Spleen (tissue), 11 donors: Measurements from ENCODE around the gene AP1G2. TPM values are rescaled to one million over a fixed set of nuclear protein-coding genes. Genes with fewer than 3 reads are reported as not detected.

Source experiments
- DNase-seq: peaks from one replicate; pipeline ENCODE4 v3.0.0-alpha.2; 2020
- H3K27ac ChIP-seq, 8 donors: fragments of 200-600 bp; sonication (generic) in 7 of 8; 1 replicate in 4 of 8; 2 replicates in 4 of 8; pipeline versions ENCODE4 v1.5.0 to v1.8.0; 2016 to 2021; ENCODE audit warnings: inconsistent platforms in 4 of 8, mild to moderate bottlenecking in 4 of 8, moderate library complexity in 1 of 8
- H3K27me3 ChIP-seq, 7 donors: fragments of 200-600 bp; sonication (generic) in 6 of 7; replicated peaks in 1 of 7; 1 replicate in 4 of 7; 2 replicates in 3 of 7; pipeline versions ENCODE4 v1.5.0 to v1.8.0; 2016 to 2021; ENCODE audit warnings: inconsistent platforms in 3 of 7, mild to moderate bottlenecking in 1 of 7
- H3K36me3 ChIP-seq, 6 donors: fragments of 200-600 bp; sonication (generic) in 5 of 6; 1 replicate in 4 of 6; 2 replicates in 2 of 6; pipeline versions ENCODE4 v1.5.0 to v1.8.0; 2016 to 2021; ENCODE audit warnings: inconsistent platforms in 2 of 6
- H3K4me1 ChIP-seq, 6 donors: fragments of 200-600 bp; sonication (generic) in 5 of 6; 1 replicate in 3 of 6; 2 replicates in 3 of 6; pipeline versions ENCODE4 v1.5.0 to v1.8.0; 2016 to 2021; ENCODE audit warnings: inconsistent platforms in 3 of 6
- H3K4me3 ChIP-seq, 8 donors: fragments of 200-600 bp; sonication (generic) in 7 of 8; 1 replicate in 4 of 8; 2 replicates in 4 of 8; pipeline versions ENCODE4 v1.5.0 to v1.8.0; 2016 to 2021; ENCODE audit warnings: inconsistent platforms in 4 of 8, mild to moderate bottlenecking in 4 of 8, moderate library complexity in 2 of 8
- H3K9me3 ChIP-seq, 8 donors: fragments of 200-600 bp; sonication (generic) in 7 of 8; 1 replicate in 4 of 8; 2 replicates in 4 of 8; pipeline versions ENCODE4 v1.5.0 to v1.8.0; 2016 to 2021; ENCODE audit warnings: inconsistent platforms in 4 of 8
- POLR2A ChIP-seq, 3 donors: fragments of 450-650 bp; IDR thresholded peaks; one replicate each; pipeline ENCODE4 v1.5.1; 2017; ENCODE audit warnings: antibody characterized with exemption in 3 of 3, mild to moderate bottlenecking in 1 of 3
- POLR2AphosphoS5 ChIP-seq, 3 donors: sonication (generic); formaldehyde crosslinking; IDR thresholded peaks; one replicate each; pipeline ENCODE4 v1.5.1; 2017; ENCODE audit warnings: antibody characterized with exemption in 3 of 3
- WGBS, 5 donors: extraction: QIAGEN DNeasy Blood & Tissue Kit in 3 of 5; methylation state at CpG; one replicate each; pipeline versions ENCODE4 v1.1.5 to v1.1.7; 2013 to 2018; 5-methylcytosine and 5-hydroxymethylcytosine counted together
- intact Hi-C: fragments of 100-400 bp; cut with DNase I; formaldehyde crosslinking; loops from one replicate; pipeline ENCODE4 v1.15.0; 2023; ENCODE audit warnings: low total_unique reads
- polyA plus RNA-seq, 3 donors: library from polyadenylated mRNA; stranded (reverse); fragments of 200-250 nt; gene quantifications; one replicate each; pipeline ENCODE4 v1.2.1, GENCODE V29; 2013
- total RNA-seq, 7 donors: library from RNA; depleted of rRNA in 3 of 7; stranded (reverse); fragments of >200 nt in 3 of 7; fragmentation: NEBNext Ultra II Directional in 4 of 7; extraction: Animal tissue kit (Norgen Biotek cat#: 25700) in 4 of 7; gene quantifications; one replicate each; pipeline versions ENCODE4 v1.1.0 to v1.2.1, GENCODE V29; 2016 to 2021
- TF ChIP-seq, protein P1 (sequence below), 11 experiments: fragments of 200-600 bp in 7 of 11; fragments of 450-650 bp in 4 of 11; sonication (generic) in 4 of 11; IDR thresholded peaks in 8 of 11; conservative IDR thresholded peaks in 3 of 11; 1 replicate in 7 of 11; 2 replicates in 4 of 11; pipeline versions ENCODE4 v1.4.0 to v1.8.0; 2016 to 2021; ENCODE audit warnings: antibody characterized with exemption in 11 of 11, inconsistent platforms in 4 of 11, mild to moderate bottlenecking in 1 of 11
- donor health status: healthy with polysubstance abuse.
- donor health status: DM: no; HTN: no; CAD: no; lungs with moderate emphysema.
- donor health status: DM: no; HTN: no; CAD: no.
- donor health status: Bipolar disorder and iron deficiency.
- donor health status: healthy.
- donor health status: DM: no; HTN: no; CAD: no.
- donor health status: DM: yes; HTN: yes; CAD: no.

The AP1G2 gene
- total and polyA plus RNA-seq, 10 donors: 126 to 267 (median 187) TPM

DNA sequence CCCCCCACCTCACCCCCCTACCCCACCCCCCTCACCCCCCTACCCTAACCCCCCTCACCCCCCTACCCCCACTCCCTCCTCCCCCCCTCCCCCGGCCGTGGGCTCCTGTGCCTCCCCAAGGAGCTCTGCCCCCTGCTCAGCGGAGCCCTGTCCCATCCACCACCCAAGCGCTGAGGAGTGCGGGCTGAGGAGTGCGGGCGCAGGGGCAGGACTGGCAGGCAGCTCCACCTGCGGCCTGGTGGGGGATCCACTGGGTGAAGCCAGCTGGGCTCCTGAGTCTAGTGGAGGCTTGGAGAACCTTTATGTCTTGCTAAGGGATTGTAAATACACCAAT is 13.3 kb upstream of the AP1G2 start:
- no peak overlapping the region for H3K27ac ChIP-seq
- WGBS, 5 donors: 73 to 95% (median 90%) methylated on average over 2 to 7 of the region's 8 CpGs
- no peak overlapping the region for H3K4me3 ChIP-seq
- H3K36me3 ChIP-seq: no peaks in the 10 kb centered on the region
- H3K27me3 ChIP-seq: peaks cover 0 to 70% (median 34%) of the 10 kb centered on the region in 7 donors
- TF ChIP-seq POLR2AphosphoS5 (IDR thresholded peaks at IDR 0.05): no peak
- TF ChIP-seq, protein P1, sequence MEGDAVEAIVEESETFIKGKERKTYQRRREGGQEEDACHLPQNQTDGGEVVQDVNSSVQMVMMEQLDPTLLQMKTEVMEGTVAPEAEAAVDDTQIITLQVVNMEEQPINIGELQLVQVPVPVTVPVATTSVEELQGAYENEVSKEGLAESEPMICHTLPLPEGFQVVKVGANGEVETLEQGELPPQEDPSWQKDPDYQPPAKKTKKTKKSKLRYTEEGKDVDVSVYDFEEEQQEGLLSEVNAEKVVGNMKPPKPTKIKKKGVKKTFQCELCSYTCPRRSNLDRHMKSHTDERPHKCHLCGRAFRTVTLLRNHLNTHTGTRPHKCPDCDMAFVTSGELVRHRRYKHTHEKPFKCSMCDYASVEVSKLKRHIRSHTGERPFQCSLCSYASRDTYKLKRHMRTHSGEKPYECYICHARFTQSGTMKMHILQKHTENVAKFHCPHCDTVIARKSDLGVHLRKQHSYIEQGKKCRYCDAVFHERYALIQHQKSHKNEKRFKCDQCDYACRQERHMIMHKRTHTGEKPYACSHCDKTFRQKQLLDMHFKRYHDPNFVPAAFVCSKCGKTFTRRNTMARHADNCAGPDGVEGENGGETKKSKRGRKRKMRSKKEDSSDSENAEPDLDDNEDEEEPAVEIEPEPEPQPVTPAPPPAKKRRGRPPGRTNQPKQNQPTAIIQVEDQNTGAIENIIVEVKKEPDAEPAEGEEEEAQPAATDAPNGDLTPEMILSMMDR (IDR thresholded peaks at IDR 0.05 in 8 of 11, conservative IDR thresholded peaks at IDR 0.05 in 3 of 11): no peak
- TF ChIP-seq POLR2A (IDR thresholded peaks at IDR 0.05): no peak
- intact Hi-C loops: no loop called here
- peaks cover 7 to 33% (median 18%) of the 10 kb centered on the region in 6 donors for H3K4me1 ChIP-seq
- no peaks in the 10 kb centered on the region for H3K9me3 ChIP-seq
- no peak for DNase-seq

- Histone ChIP-seq H3K27ac (no peak overlapping the region), H3K9me3 (no peaks in the 10 kb centered on the region), H3K36me3 (no peaks in the 10 kb centered on the region), H3K27me3 (peaks cover 0 to 76% (median 40%) of the 10 kb centered on the region in 7 donors), H3K4me1 (peaks cover 7 to 37% (median 18%) of the 10 kb centered on the region in 6 donors), H3K4me3 (no peak overlapping the region)
- DNase-seq: no peak
- 90 to 98% (median 93%) methylated on average over 21 to 24 of the region's 24 CpGs for WGBS, 5 donors
- intact Hi-C loops: no loop called here
- TF ChIP-seq POLR2AphosphoS5 (IDR thresholded peaks at IDR 0.05) (no peak), POLR2A (IDR thresholded peaks at IDR 0.05) (no peak)
- TF ChIP-seq, protein P1 (IDR thresholded peaks at IDR 0.05 in 8 of 11, conservative IDR thresholded peaks at IDR 0.05 in 3 of 11): no peak
These were observed 12.7 kb upstream of the AP1G2 start for GRCh38 chr14:23580152-23580926.

GRCh38 chr14:23579739-23580138 is 12.1 kb upstream of the AP1G2 start:
- Histone ChIP-seq H3K4me1 (peaks cover 7 to 37% (median 18%) of the 10 kb centered on the region in 6 donors), H3K4me3 (no peak overlapping the region), H3K27ac (no peak overlapping the region), H3K27me3 (peaks cover 0 to 79% (median 45%) of the 10 kb centered on the region in 7 donors), H3K36me3 (no peaks in the 10 kb centered on the region), H3K9me3 (no peaks in the 10 kb centered on the region)
- intact Hi-C loops: no loop called here
- no peak for DNase-seq
- TF ChIP-seq, protein P1 (IDR thresholded peaks at IDR 0.05 in 8 of 11, conservative IDR thresholded peaks at IDR 0.05 in 3 of 11): no peak
- TF ChIP-seq POLR2AphosphoS5 (IDR thresholded peaks at IDR 0.05) (no peak), POLR2A (IDR thresholded peaks at IDR 0.05) (no peak)

DNA sequence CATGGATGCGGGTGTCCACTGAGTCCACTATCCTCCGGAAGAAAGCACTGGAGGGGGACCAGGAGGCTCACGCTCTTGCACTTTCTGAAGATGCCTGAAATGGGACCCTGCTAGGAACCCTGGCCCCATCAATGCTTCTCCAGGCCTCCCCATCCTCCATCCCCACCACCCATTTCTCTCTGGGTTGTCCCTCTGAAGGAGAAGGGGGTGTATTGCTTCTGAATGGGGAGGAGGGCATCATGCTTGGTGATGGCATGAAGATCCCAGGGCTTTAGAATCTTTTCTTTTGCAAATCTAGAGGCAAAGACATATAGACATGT is 11.7 kb upstream of the AP1G2 start:
- no peak for TF ChIP-seq POLR2AphosphoS5 (IDR thresholded peaks at IDR 0.05)
- TF ChIP-seq, protein P1 (IDR thresholded peaks at IDR 0.05 in 8 of 11, conservative IDR thresholded peaks at IDR 0.05 in 3 of 11): no peak
- no peak for TF ChIP-seq POLR2A (IDR thresholded peaks at IDR 0.05)
- DNase-seq: no peak
- Histone ChIP-seq H3K9me3 (no peaks in the 10 kb centered on the region), H3K27ac (no peak overlapping the region), H3K36me3 (no peaks in the 10 kb centered on the region), H3K27me3 (peaks cover 0 to 83% (median 45%) of the 10 kb centered on the region in 7 donors), H3K4me1 (peaks cover 7 to 37% (median 18%) of the 10 kb centered on the region in 6 donors), H3K4me3 (no peak overlapping the region)
- WGBS, 5 donors: 66 to 86% (median 77%) methylated on average over 3 of the region's 3 CpGs
- intact Hi-C loops: no loop called here
